ENCODE results near the gene HS3ST1. TPM values are rescaled to one million over a fixed set of nuclear protein-coding genes. Genes with fewer than 3 reads are reported as not detected.

Gene HS3ST1
- total RNA-seq, 1 donor from 2014 or later: 6.9 TPM

Small RNA genes lying within 50 kb of the gene (small RNA-seq; reads per million reads assigned to genes)
- not detected for gene MIR572
- not detected for gene RNA5SP156
